Activated T-helper 1 cell treated with Interleukin-2 at 50 U/mL for 16 hours (primary cell): ENCODE results near the gene DSCAML1.

Source experiments
- DNase-seq: peaks from one replicate; pipeline ENCODE4 v3.0.0-alpha.2; 2020; ENCODE audit warnings: low read depth

DSCAML1 gene

DNA sequence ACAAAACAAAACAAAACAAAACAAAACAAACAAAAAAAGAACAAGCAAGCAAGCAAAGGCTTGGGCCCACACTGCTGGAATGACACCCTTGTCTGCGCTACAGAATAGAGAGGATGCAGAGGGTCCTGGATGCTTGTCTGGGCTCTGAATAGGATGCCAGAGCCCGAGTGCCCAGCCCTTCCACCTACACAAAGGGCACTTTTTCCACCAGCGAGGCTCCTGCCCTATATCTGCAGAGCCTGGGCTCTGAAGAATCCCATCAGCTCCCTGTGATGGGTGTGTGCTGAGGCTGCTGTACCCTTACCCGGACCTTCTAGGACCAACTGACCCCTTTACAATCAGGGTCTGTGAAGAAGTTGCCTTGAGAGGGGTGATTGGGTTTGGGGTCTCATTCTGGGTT is 221.2 kb downstream of the DSCAML1 start:
- no peak for DNase-seq

DNA sequence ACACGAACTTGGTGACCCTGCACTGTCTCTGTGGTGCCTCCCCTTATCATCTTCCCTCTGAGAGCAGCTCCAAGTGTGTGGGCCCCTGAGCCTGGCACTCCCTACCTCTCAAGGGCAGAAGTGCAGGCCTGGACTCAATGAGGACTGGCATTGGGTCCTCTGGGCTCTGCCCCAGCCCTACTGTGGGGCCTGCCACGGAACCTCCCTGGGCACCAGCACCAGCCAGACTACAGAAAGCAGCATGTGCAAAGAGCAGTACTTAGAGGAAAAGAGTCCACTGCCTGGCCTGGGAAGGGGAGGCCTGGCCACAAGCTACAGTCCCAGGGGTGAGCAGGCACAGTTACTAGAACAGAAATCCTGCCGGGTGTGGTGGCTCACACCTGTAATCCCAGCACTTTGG is 222.5 kb downstream of the DSCAML1 start:
- no peak for DNase-seq

DNA sequence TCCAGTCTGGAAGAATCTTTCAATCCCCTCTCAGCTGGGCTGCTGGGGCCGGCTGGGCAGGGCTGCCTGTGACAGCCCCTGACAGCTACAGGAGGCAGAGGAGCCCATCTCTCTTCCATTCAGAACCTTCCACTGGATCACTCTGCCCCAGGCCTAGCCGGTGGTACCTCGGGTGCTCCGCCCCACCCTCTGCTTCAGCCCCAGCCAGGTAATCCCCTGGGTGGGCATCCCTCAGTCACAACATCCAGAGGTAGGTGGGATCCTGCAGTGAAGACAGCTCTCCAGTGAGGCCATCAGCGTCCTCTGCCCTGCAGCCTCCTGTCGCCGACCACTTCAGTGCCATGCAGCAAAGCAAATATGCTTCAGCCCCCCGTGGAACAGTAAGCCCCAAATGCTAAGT is 223.7 kb downstream of the DSCAML1 start:
- no peak for DNase-seq

DNA sequence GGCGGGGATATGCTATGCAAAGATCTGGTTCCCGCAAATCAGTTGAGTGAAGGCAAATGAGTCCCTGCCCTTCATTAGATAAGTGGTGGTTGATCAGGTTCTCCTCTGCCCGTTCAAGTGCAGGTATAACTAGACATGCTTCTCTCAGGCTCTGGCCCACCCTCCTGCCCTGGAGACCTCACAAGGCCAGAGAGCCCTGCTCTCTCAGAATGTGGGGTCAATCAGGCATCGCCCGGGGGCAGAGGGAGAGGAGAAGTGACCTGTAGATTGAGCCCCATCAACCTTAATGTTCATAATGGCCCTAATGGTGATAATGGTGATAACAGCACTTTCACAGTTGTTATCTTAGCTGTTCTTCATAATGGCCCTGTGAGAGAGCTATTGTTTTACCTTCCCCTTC is 224.3 kb downstream of the DSCAML1 start:
- DNase-seq, result no peak

DNA sequence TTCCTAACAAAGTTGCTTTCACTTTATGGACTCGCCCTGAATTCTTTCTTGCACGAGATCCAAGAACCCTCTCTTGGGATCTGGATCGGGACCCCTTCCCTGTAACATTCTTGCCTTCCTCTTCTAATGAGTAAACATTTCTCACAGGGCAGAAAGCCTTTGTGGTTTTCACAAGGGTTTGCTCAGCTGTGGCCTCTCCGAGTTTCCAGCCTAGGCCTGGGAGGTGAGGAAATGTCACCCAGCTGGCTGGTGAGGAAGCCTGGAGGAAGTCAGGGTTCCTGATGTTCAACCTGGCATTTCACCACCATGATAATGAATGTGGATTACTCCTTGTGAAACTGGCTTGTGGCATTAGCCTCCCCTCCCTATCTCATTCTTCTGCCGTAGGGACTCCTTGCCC is 224.9 kb downstream of the DSCAML1 start:
- no peak for DNase-seq

DNA sequence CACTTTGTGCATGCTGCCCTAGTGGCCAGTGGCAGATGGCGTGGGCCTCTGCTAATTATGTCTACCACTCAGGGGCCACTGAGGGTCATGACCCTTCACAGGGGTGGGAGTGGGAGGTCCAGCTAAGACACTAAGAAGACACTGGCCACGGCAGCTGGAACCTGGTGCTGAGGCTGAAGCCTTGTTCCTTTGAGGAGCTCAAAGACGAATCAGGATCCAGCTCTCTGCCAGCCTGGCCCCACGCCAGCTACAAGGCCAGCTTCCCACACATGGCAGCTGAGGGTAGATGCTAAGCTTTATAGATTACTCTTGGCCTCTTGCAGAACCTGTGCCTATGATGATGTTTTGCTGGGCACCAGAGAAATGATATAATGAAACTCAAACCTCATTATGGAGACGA is 226.3 kb downstream of the DSCAML1 start:
- no peak for DNase-seq

DNA sequence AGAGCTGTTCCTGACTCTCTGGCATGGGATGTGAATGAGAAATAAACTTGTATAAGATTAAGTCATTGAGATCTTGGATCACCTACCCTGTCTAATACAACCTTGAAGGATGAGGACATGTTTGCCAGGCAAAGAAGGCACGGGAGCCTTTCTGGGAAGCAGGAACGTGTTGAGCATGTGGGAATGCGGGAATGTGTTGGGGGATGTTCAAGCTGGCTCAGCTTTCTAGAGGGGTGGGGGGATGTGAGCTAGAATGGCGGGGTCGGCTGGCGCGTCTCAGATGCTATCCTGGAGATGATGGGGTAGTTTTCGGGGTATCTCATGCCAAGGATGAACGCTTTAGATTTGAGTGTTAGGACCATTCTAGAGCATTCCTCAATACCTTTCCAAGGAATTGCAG is 227.1 kb downstream of the DSCAML1 start:
- no peak for DNase-seq

DNA sequence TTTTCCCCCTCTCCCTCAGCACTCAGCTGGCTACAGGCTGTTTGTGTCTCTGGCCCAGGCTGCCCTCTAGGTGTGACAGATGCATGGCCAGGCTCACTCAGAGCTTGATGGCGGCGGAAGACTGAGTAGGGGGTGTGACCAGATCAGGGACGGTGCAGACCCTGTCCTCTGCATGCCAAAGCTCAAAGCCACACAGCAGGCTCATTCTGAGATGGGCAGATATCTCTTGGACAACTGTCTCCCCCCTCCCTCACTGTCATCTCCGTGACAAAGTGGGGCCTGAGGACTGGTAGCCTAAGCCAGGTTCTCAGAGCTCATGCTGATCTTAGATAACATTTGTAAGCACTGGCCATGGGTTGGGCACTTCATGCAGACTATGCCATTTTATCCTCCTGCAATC is 231.3 kb downstream of the DSCAML1 start:
- DNase-seq, result no peak

DNA sequence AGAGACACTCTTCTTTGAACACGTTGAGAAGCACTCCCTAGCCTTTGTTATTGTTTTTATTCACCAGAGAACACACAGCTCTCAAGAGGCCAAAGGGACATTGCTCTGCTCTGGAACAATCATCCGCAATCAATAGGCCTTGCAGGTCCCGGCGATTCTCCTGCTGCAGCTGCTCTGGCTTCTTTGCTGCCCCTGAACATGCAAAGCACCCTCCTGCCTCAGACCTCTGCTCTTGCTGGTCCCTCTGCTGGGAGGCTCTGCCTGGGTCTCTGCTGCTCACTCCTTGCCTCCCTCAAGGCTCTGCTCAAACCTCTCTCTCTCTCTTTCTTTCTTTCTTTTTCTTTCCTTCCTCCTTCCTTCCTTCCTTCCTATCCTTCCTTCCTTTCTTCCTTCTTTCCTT is 232.7 kb downstream of the DSCAML1 start:
- DNase-seq, result no peak

DNA sequence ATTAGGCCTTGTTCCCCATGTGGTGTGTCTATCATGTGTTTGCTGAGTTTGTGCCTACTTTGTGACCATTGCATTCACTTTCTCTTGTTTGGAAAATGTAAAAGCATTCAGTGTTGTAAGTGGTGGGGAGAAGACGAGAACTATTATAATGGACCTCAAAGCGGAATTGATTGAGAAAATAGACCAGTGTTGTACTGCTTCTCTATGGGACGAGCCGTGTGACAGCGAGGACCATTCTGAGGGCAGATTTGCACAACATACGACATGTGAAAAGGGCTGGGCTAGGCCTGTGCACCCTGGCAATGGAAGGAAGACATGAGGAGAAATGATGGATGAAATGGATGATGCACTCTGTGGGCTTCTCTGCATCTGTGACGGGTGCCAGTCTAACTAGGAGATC is 233.5 kb downstream of the DSCAML1 start:
- no peak for DNase-seq

DNA sequence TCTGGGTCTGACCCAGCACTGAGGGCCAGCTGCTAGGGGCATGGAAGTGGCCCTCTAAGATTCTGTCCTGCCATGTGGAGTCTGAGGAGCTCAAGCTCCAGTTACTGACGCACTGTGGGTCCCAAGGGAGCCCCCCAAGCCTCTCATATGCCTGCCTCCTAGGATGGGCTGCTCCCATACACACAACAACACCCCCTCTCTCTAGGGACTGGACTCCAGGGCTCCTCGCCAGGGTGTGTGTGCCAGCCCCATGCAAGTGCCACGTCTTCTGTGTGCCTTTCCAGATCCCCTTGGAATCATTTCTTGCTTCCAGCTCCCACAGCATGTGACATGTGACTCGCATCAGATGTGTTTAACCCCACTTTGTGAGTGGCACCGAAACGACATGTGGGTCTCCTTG is 234.9 kb downstream of the DSCAML1 start:
- no peak for DNase-seq

DNA sequence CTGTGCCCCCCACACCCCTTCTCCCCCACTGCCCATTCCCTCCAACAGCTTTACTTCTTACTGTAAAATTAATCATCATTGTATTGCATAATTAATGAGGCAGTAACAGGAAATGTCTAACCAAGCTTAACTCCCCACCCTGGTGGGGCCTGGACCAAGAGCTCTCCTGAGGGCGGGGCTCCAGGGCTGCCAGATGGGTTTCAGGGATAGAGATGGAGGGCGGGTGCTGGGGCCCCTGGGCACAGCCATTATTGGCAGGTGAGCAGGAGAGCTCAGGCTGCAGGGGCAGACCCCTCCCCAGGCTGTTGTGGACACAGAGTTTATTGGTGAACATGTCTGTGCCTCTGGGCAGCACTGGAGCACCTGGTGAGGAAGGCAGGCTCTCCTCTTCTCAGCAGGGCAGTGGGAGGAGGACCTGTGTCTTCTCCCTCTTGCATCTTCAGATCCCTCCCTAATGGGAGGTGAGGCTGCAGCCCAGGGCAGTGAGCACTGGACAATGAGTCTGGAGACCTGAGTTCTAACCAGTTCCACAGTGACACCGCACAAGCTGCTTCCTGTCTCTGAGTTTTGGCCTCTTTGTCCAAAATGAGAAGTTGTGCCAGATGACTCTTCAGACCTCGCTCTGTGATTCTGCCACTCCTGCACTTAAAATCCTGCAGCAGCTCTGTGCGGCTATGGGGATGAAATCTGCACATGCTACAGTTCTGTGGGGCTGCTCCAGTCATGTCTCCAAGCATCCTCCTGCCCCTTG is 236.1 kb downstream of the DSCAML1 start:
- DNase-seq, result no peak

DNA sequence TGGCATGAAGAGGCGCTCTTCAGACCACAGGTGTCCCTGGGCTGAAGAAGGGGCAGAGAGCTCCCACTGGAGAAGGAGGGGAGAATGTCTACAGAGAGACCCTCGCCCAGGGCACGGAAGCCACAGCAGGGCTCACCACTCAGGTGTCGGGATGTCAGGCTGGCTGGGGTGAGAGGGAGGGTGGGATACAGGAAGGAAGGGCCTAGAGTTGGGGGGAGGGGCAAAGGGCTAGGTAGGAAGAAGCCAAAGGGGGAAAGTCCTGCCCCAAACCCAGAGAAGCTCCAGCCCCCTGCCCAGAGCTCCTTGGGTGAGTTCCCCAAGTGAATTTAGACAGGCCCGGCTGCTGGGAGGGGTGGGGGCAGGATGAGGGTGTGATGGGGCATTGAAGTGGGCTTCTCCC is 237.3 kb downstream of the DSCAML1 start:
- no peak for DNase-seq

DNA sequence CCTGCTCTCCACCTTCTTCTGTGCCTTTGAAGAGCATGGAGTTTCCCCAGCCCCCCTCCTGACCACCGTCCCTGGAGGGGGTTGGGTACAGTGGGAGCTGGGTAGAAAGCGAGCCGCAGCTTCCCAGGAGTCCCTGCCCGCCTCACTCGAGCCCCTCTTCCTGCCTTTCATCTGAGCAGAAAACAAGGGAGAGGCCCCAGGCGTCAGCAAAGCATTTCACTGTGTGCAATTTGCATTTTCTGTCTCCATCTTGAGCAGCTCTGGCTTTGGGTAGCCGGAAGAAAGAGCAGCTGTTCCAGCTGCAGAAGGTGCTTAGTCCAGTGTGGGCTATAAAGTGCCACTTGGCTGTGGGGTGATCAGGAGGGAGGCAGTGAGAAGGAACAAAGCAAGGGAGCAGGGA is 239.7 kb downstream of the DSCAML1 start:
- no peak for DNase-seq

DNA sequence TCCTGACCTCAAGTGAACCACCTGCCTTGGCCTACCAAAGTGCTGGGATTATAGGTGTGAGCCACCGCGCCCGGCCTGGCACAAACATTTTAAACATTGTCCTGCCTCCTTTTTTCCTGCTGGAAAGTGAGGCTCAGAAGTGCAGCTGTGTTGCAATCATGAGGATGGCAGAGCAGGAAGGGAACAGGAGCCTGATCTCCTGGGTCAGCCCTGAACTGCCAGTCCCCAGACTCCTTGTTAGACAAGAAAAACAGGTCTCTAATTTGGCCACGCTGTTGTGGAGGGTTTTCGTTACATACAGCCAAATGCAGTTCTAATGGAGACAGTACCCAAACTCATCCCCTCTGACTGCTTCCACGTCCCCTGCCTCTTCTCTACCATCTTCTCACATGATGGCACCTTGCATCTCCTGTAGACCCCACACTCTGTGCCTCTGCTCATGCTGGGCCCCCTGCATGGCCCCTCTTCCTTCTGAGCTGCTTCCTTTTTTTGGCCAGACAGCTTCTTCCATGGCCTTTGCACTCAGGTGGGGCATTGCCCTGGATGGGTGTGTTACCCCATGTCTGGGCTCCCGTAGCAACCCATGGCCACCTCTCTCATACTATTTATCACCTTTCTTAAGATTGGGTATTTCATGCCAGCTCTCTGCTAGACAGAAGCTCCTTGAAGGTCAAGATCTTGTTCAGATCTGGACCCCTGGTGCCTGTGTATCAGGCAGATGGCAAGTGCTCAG is 242.2 kb downstream of the DSCAML1 start:
- DNase-seq, result no peak

DNA sequence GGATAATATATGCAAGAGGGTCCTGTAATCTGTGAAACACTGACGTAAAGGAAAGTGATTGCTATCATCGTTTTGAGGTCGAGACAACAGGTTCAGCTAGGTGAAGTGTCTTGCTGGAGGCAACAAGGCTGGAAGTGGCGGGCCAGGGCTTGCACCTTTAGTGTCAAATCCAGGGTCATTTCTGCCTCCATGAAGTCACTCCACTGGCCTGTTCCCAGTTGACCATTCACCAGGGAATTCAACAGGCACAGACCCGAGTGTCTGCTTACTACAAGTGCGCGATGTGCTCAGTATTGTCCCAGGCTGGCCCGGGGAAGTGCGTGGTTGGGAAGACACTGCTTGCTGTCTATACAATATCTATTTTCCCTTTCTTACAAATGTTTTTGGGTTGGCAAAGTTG is 244.4 kb downstream of the DSCAML1 start:
- DNase-seq, result no peak

DNA sequence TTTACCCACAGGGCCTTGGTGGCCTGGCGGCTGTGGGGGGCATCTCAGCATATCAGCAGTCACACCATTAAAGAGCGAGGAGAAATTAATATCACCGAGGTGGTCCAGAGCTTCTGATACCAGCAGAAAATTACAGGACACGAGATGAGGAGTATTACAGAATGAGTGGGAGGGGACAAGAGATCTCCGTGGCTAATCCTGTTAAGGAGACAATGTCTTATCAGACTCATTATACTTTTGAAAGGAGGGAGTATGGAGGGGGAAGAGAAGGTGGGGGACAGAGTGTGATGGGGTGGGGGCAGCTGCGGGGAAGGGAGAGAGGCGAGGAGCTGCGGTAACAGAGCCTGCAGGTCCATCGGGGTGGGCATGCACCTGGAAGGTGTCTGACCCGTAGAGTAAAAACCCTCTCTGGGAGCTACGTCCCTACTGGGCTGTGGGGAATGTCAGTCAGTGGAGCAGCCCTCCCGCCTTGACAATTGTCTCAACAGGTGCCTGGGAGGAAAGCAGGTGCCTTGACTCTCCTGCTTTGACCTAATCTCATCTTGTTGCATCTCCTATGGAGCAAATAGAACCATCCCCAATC is 245.2 kb downstream of the DSCAML1 start:
- DNase-seq, result no peak

DNA sequence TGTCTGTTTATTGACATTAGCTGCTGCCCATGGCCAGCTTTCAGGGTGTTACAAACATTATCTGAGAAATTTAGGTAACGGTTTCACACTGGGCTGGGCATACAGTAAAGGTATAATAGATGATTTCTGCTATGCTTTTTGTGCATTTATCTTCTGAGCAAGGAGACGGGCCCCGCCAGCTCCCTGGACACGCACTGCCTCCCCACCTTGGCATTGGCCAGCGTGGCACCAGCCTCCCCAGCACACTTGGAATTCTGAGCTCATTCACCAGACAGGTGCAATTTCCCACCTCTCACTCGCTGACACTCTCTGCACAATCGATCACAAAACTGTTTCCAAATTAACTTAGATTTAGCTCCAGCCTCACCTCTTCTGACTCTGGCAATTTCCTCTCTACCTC is 246.6 kb downstream of the DSCAML1 start:
- no peak for DNase-seq

DNA sequence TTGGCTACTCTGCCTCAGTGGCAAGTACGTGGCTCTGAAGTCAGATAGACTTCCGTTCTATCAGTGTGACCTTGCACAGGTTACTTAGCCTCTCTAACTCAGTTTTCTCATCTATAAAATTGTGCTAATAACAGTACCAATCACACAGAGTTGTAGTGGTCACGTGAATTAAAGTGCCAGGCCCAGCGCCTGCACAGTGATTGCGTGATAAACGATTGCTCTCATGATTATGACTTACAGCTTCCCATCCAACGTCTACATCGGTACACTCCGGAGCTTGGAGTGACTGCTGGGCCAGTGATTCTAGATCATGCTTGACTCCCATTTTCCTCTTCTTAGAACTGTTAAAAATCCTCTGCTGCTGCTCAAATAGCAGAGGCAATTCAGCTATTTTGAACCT is 247.6 kb downstream of the DSCAML1 start:
- DNase-seq, result no peak

DNA sequence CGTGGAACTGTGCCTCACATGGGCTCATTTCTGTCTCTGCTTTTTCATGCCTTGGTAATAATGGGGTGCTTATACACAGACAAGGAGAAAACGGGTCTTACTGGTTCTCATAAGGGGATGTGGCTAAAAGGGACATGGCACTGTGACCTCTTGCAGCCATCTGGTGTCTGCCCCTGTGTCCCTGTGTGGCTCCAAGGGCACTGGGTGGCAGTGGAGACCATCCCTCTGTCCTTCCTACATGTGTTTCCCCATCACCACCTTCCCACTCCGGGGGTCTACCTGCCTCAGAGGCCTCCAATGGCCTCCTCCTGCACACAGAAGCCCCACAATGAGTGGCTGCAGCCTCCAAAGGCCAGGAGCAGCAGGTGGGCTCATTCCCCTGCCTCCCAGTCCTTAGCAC is 248.1 kb downstream of the DSCAML1 start:
- no peak for DNase-seq

DNA sequence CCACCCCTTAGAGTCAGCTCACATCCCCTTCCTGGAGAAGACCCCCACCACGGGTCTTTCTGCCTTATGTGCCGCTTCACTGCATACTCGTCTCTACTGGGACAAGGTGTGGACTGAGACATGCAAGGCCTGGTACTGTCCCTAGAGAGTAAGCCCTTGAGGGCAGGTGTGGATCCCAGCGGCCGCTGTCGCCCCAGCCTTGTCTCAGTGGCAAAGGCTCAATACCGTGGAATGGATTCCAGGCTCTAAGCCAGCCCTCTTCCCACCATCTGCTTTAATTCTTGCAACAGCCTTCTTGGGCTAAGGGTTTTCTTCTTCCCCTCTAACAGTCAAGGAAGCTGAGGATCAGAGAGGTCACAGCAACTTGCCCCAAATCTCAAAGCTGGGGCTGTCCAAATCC is 249.1 kb downstream of the DSCAML1 start:
- DNase-seq, result no peak

DNA sequence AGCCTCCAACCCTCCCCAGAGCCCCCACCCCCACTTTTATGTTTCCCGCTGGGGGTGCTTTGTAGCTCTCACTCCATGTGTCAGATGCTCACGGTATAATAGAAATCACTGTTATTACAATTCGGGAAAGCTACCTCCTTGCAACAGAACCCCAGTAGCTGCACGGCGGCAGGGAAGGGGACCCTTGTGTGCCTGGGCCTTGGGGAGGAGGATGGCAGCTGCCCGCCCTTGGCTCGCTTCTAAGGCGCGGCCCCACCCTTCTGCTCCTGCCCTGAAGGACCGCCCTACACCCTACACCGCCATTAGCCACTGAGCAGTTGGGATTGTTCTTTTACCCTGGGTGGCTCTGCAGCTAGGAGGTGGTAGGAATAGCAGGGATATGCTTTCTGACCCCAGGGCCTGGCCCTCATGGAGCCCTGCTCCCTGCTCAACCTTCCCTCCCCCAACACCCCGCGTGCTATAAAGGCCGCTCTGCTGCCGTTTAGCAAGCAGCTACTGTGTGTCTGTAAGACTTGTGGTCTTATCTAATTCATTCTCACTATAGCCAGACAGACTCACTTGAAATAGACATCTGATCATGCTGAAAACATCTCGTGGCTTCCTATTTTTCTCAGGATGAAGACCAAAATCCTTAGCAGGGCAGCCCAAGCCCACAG is 249.7 kb downstream of the DSCAML1 start:
- no peak for DNase-seq
